ENCODE measurements around the gene NQO1. TPM values are rescaled to one million over a fixed set of nuclear protein-coding genes. Genes with fewer than 3 reads are reported as not detected.

Gene NQO1
- total and polyA plus RNA-seq, 2 of the 13 experiments (the other 11 are each of a cell fraction or from before 2014, with no cell fraction given), result 464 to 1,060 TPM

DNA sequence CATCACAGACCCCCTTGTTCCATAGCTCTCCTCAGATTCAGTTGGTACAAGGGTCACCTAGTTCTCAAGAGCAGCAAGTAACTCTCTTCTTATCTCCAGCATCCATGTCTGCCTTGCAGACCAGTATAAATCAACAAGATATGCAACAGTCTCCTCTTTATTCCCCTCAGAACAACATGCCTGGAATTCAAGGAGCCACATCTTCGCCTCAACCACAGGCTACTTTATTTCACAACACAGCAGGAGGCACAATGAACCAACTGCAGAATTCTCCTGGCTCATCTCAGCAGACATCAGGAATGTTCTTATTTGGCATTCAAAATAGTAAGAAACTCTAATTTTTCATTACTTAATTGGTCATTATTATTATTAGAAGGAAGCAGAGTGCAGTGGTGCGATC lies 32.4 kb downstream of the NQO1 start:
- POLR2A ChIA-PET, result no interaction called here
- Histone ChIP-seq H3K36me3 (replicated peaks in 1 of 2; ENCODE audit: control insufficient read depth in 1 of 2, insufficient read depth in 2 of 2, low read length in 2 of 2) (peaks cover 34 to 86% of the 10 kb centered on the region in 2 experiments), H3K9ac (ENCODE audit: insufficient read depth, low read depth, low read length) (no peak overlapping the region), H3K27ac (ENCODE audit: extremely low read length, insufficient read depth, low read length) (no peak overlapping the region), H3K4me2 (ENCODE audit: low read depth, low read length) (no peak overlapping the region), H3K79me2 (ENCODE audit: insufficient read depth, low read length) (no peaks in the 10 kb centered on the region), H2AFZ (ENCODE audit: low read length) (no peak overlapping the region), H3K27me3 (ENCODE audit: control insufficient read depth in 1 of 2, insufficient read depth in 2 of 2, low read length in 2 of 2) (no peaks in the 10 kb centered on the region), H3K4me3 (replicated peaks in 1 of 3; ENCODE audit: insufficient read depth in 1 of 3, low read depth in 2 of 3, low read length in 3 of 3) (no peak overlapping the region), H4K20me1 (ENCODE audit: insufficient read depth, low read length) (no peaks in the 10 kb centered on the region), H3K4me1 (ENCODE audit: insufficient read depth, low read length) (no peaks in the 10 kb centered on the region), H3K9me3 (ENCODE audit: low read length) (no peaks in the 10 kb centered on the region)
- CTCF ChIA-PET (ENCODE audit: low intra/inter-chr PET ratio, low total read pairs), result no interaction called here
- in situ Hi-C loops (cut with HindIII; ENCODE audit: extremely low pct_ligation_motif_present, low pct_unique_long_range_greater_than_20kb) (no loop called here), intact Hi-C loops (cut with micrococcal nuclease; ENCODE audit: unreplicated experiment) (no loop called here)
- no TSS peak for BruUV-seq (replicated peaks)
- no peak for DNase-seq (ENCODE audit: low spot score)
- WGBS (ENCODE audit: low lambda C conversion rate), result 96% methylated on average over 2 of the region's 2 CpGs
- TF ChIP-seq PCBP1 (IDR thresholded peaks at IDR 0.05; ENCODE audit: borderline replicate concordance, low read depth, low read length) (no peak), ZNF570 (CRISPR knock-in tag; IDR thresholded peaks at IDR 0.05; ENCODE audit: borderline replicate concordance) (no peak), KDM2A (CRISPR knock-in tag; IDR thresholded peaks at IDR 0.05; ENCODE audit: borderline replicate concordance, low read depth) (no peak), POLR2G (IDR thresholded peaks at IDR 0.05; ENCODE audit: low read depth, low read length) (no peak), KAT2B (IDR thresholded peaks at IDR 0.05; ENCODE audit: borderline replicate concordance, low read depth, low read length) (no peak), ZFP36 (IDR thresholded peaks at IDR 0.05; ENCODE audit: borderline replicate concordance, low read depth, low read length, partially characterized antibody) (no peak), ZNF501 (CRISPR knock-in tag; IDR thresholded peaks at IDR 0.05) (no peak), SIN3A (IDR thresholded peaks at IDR 0.05; ENCODE audit: borderline replicate concordance, low read depth, low read length) (no peak), EZH2 (conservative IDR thresholded peaks at IDR 0.05; ENCODE audit: low read depth, low read length) (no peak), ZMAT5 (CRISPR knock-in tag; IDR thresholded peaks at IDR 0.05; ENCODE audit: borderline replicate concordance, low read depth) (no peak), ZNF280B (CRISPR knock-in tag; IDR thresholded peaks at IDR 0.05; ENCODE audit: borderline replicate concordance) (no peak), ZNF335 (CRISPR knock-in tag; IDR thresholded peaks at IDR 0.05) (no peak), RFXANK (CRISPR knock-in tag; IDR thresholded peaks at IDR 0.05) (no peak)
- TF ChIP-seq, protein P1, sequence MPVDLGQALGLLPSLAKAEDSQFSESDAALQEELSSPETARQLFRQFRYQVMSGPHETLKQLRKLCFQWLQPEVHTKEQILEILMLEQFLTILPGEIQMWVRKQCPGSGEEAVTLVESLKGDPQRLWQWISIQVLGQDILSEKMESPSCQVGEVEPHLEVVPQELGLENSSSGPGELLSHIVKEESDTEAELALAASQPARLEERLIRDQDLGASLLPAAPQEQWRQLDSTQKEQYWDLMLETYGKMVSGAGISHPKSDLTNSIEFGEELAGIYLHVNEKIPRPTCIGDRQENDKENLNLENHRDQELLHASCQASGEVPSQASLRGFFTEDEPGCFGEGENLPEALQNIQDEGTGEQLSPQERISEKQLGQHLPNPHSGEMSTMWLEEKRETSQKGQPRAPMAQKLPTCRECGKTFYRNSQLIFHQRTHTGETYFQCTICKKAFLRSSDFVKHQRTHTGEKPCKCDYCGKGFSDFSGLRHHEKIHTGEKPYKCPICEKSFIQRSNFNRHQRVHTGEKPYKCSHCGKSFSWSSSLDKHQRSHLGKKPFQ (CRISPR knock-in tag; IDR thresholded peaks at IDR 0.05; ENCODE audit: insufficient replicate concordance), result no peak
- TF ChIP-seq, protein P2, sequence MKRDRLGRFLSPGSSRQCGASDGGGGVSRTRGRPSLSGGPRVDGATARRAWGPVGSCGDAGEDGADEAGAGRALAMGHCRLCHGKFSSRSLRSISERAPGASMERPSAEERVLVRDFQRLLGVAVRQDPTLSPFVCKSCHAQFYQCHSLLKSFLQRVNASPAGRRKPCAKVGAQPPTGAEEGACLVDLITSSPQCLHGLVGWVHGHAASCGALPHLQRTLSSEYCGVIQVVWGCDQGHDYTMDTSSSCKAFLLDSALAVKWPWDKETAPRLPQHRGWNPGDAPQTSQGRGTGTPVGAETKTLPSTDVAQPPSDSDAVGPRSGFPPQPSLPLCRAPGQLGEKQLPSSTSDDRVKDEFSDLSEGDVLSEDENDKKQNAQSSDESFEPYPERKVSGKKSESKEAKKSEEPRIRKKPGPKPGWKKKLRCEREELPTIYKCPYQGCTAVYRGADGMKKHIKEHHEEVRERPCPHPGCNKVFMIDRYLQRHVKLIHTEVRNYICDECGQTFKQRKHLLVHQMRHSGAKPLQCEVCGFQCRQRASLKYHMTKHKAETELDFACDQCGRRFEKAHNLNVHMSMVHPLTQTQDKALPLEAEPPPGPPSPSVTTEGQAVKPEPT (CRISPR knock-in tag; IDR thresholded peaks at IDR 0.05; ENCODE audit: low read depth), result no peak
- no peak for FAIRE-seq
- ATAC-seq, result no peak

Measured in HepG2 (cell line).